Activated naive CD4-positive, alpha-beta T cell treated with anti-CD3 and anti-CD28 coated beads, Interleukin-2, amount 50 U/mL, for 16 hours (primary cell): Measurements from ENCODE around the gene GAGE12J.
A peak's percentile ranks its signal among the peaks of the same experiment; 100 is the strongest.
"Not testable (repeated sequence)": the region's sequence is repeated elsewhere in the genome, so short reads cannot be mapped to it uniquely, and the experiment has no call there.

Experiments used
- DNase-seq: peaks from one replicate; pipeline ENCODE4 v3.0.0-alpha.2; 2020

The GAGE12J gene

GRCh38 chrX:49321737-49322136 is at the start of gene GAGE12J:
Gene GAGE12J, plus strand, starts transcription at chrX:49322037. Its CDS starts 1,157 bp downstream, at chrX:49323194.
- not testable (repeated sequence) for DNase-seq

- DNase-seq: no peak
Observed at GRCh38 chrX:49272421-49272820, 49.4 kb upstream of the GAGE12J start.

GRCh38 chrX:49273181-49273727 is 48.6 kb upstream of the GAGE12J start:
- DNase-seq: no peak

GRCh38 chrX:49276207-49276606 is 45.6 kb upstream of the GAGE12J start:
- no peak for DNase-seq

GRCh38 chrX:49276671-49277534 is 44.9 kb upstream of the GAGE12J start:
- no peak for DNase-seq

- DNase-seq: no peak
Observed at GRCh38 chrX:49277535-49277830, 44.4 kb upstream of the GAGE12J start.

- DNase-seq: no peak
Observed at GRCh38 chrX:49278081-49278480, 43.8 kb upstream of the GAGE12J start.

- no peak for DNase-seq
Observed at GRCh38 chrX:49282647-49283011, 39.2 kb upstream of the GAGE12J start.

- no peak for DNase-seq
Observed at GRCh38 chrX:49284212-49284611, 37.6 kb upstream of the GAGE12J start.

- DNase-seq: no peak
Observed at GRCh38 chrX:49286136-49286535, 35.7 kb upstream of the GAGE12J start.

- DNase-seq: no peak
Observed at GRCh38 chrX:49286581-49286980, 35.3 kb upstream of the GAGE12J start.

- DNase-seq: no peak
Observed at GRCh38 chrX:49287665-49288064, 34.2 kb upstream of the GAGE12J start.

GRCh38 chrX:49290215-49290614 is 31.6 kb upstream of the GAGE12J start:
- no peak for DNase-seq

- peak; percentile 71 for DNase-seq
Observed at GRCh38 chrX:49291615-49292337, 30.1 kb upstream of the GAGE12J start.

GRCh38 chrX:49292400-49293362 is 29.2 kb upstream of the GAGE12J start:
- no peak for DNase-seq

GRCh38 chrX:49299293-49299692 is 22.5 kb upstream of the GAGE12J start:
- DNase-seq: not testable (repeated sequence)

- DNase-seq: no peak
Observed at GRCh38 chrX:49300703-49301102, 21.1 kb upstream of the GAGE12J start.

GRCh38 chrX:49303346-49303745 is 18.5 kb upstream of the GAGE12J start, which contains the start of gene GAGE10:
Gene GAGE10, plus strand, starts transcription at chrX:49303646. Its CDS starts 1,214 bp downstream, at chrX:49304860.
- DNase-seq: no peak

- DNase-seq: not testable (repeated sequence)
Observed at GRCh38 chrX:49307775-49308174, 14.1 kb upstream of the GAGE12J start.

- no peak for DNase-seq
Observed at GRCh38 chrX:49308604-49309269, 13.1 kb upstream of the GAGE12J start.

- no peak for DNase-seq
Observed at GRCh38 chrX:49309401-49309981, 12.3 kb upstream of the GAGE12J start.

GRCh38 chrX:49310371-49310770 is 11.5 kb upstream of the GAGE12J start:
- DNase-seq: no peak
